Peyer's patch (tissue), 4 donors: ENCODE measurements around the gene MARK3.

Experiments
- POLR2A ChIP-seq, 2 donors: fragments of 450-650 bp; IDR thresholded peaks; one replicate each; pipeline ENCODE4 v1.5.1; 2017; ENCODE audit warnings: antibody characterized with exemption in 2 of 2, mild to moderate bottlenecking in 2 of 2, moderate library complexity in 2 of 2
- TF ChIP-seq, protein P1 (sequence below), 6 experiments: fragments of 450-650 bp in 4 of 6; fragments of 200-600 bp in 2 of 6; sonication (generic) in 1 of 6; IDR thresholded peaks; one replicate each; pipeline ENCODE4 v1.5.1; 2017 to 2019; ENCODE audit warnings: antibody characterized with exemption in 6 of 6, mild to moderate bottlenecking in 3 of 6, moderate library complexity in 1 of 6

DNA sequence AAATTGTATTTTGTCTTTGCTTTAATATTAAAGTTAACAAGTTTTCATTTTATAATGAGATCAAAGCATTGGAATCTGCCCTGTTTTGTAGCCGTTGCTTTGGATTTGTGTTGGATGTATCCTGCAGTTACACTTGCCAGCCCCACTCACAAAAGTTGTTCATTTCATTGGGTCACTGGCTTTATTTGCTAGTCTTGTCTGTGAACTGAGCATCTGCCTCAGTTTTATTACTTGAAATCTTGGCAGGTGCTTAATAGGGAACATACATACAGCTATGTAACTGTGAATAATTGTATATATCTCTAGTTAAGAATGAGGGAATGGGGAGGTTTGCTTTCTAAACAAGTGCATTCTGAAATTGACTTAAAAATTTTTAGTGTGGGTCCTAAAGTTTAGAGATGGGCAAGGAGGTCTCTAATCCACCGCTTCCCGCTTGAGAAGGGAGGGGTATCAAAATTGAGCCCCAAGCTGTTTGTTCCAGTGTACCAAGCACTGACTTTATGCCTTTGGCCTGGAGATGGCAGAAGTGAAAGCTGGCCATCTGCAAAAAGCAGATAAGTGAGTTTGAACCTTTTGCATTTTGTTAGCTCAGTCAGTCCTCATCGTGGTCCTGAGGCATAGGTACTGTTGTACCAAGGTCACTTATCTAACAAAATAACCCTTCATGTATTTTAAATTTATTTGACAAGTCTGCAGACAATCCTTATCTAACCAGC, 41.9 kb upstream of the MARK3 start:
- TF ChIP-seq, protein P1, sequence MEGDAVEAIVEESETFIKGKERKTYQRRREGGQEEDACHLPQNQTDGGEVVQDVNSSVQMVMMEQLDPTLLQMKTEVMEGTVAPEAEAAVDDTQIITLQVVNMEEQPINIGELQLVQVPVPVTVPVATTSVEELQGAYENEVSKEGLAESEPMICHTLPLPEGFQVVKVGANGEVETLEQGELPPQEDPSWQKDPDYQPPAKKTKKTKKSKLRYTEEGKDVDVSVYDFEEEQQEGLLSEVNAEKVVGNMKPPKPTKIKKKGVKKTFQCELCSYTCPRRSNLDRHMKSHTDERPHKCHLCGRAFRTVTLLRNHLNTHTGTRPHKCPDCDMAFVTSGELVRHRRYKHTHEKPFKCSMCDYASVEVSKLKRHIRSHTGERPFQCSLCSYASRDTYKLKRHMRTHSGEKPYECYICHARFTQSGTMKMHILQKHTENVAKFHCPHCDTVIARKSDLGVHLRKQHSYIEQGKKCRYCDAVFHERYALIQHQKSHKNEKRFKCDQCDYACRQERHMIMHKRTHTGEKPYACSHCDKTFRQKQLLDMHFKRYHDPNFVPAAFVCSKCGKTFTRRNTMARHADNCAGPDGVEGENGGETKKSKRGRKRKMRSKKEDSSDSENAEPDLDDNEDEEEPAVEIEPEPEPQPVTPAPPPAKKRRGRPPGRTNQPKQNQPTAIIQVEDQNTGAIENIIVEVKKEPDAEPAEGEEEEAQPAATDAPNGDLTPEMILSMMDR (IDR thresholded peaks at IDR 0.05), result no peak
- no peak for TF ChIP-seq POLR2A (IDR thresholded peaks at IDR 0.05)
